GM12878 (cell line): Measurements from ENCODE around the gene HUNK. TPM values are rescaled to one million over a fixed set of nuclear protein-coding genes. Genes with fewer than 3 reads are reported as not detected.

ENCODE experiments used
- ATAC-seq: fragments of 200-7000 bp; cut with Tn5 transposase; 3 replicates; pipeline ENCODE4 v1.9.1; 2020; ENCODE audit warnings: mild to moderate bottlenecking, moderate library complexity
- BruUV-seq: library from RNA; stranded (reverse); fragments of 400-500 nt; replicated peaks from 2 replicates; lab custom pipeline; 2021; lab: Mats Ljungman, UMichigan
- CTCF ChIA-PET: fragments of 300-600 bp; sonication (Branson Sonifier 250); formaldehyde crosslinking; extraction: SDS; loops from one replicate; lab custom pipeline; 2021; ENCODE audit warnings: inconsistent platforms; lab: Yijun Ruan, JAX
- POLR2A ChIA-PET: fragments of 350-600 bp; formaldehyde crosslinking; extraction: SDS; loops from one replicate; lab custom pipeline; 2021; ENCODE audit warnings: inconsistent platforms; lab: Charles Lee
- RAD21 ChIA-PET: fragments of 300-600 bp; sonication (Branson Sonifier 250); formaldehyde crosslinking; loops from one replicate; lab custom pipeline; 2023; ENCODE audit warnings: antibody characterized with exemption; ENCODE audit not compliant: unreplicated experiment; lab: Charles Lee
- SMC1A ChIA-PET: fragments of 300-600 bp; sonication (Branson Sonifier 250); formaldehyde crosslinking; loops from one replicate; lab custom pipeline; 2023; ENCODE audit not compliant: unreplicated experiment, uncharacterized antibody; lab: Charles Lee
- DNase-seq: peaks from one replicate; pipeline ENCODE4 v3.0.0-alpha.2; 2011; ENCODE audit warnings: low read depth, low spot score
- FAIRE-seq: peaks from 3 replicates; lab custom pipeline; 2011; peaks lifted over from hg19 to GRCh38; lab: Jason Lieb, UNC
- H2AFZ ChIP-seq: 2 replicates; pipeline ENCODE4 v1.6.0; 2011; ENCODE audit warnings: low read depth, low read length, control low read depth; ENCODE audit not compliant: control insufficient read depth
- H3K27ac ChIP-seq: 2 replicates; pipeline ENCODE4 v1.5.1; 2011; ENCODE audit warnings: control low read depth; ENCODE audit not compliant: control insufficient read depth, insufficient read depth
- H3K27me3 ChIP-seq, 2 experiments: replicated peaks in 1 of 2; 2 replicates each; pipeline versions ENCODE4 v1.6.0 to v1.6.1; 2011; ENCODE audit warnings: low read length in 1 of 2; ENCODE audit not compliant: control insufficient read depth in 2 of 2, insufficient read depth in 2 of 2
- H3K36me3 ChIP-seq, 2 experiments: 2 replicates each; pipeline ENCODE4 v1.5.1; 2011; ENCODE audit warnings: low read length in 1 of 2; ENCODE audit not compliant: control insufficient read depth in 2 of 2, insufficient read depth in 2 of 2
- H3K4me1 ChIP-seq: 2 replicates; pipeline ENCODE4 v1.6.1; 2011; ENCODE audit warnings: mild to moderate bottlenecking, low read length, moderate library complexity, mixed read lengths; ENCODE audit not compliant: control insufficient read depth, insufficient read depth
- H3K4me2 ChIP-seq: 2 replicates; pipeline ENCODE4 v1.6.0; 2011; ENCODE audit warnings: control low read depth; ENCODE audit not compliant: control insufficient read depth, insufficient read depth
- H3K4me3 ChIP-seq: fragments of 200-600 bp; sonication (generic); 2 replicates; pipeline ENCODE4 v1.5.1; 2016
- H3K79me2 ChIP-seq: 2 replicates; pipeline ENCODE4 v1.6.0; 2011; ENCODE audit warnings: low read length; ENCODE audit not compliant: control insufficient read depth, insufficient read depth
- H3K9ac ChIP-seq: 2 replicates; pipeline ENCODE4 v1.8.0; 2011; ENCODE audit warnings: low read length, control low read depth, mixed read lengths; ENCODE audit not compliant: control insufficient read depth, insufficient read depth
- H3K9me3 ChIP-seq: replicated peaks from 3 replicates; pipeline ENCODE4 v1.5.1; 2011; ENCODE audit warnings: mild to moderate bottlenecking, low read length; ENCODE audit not compliant: control insufficient read depth, insufficient read depth
- H4K20me1 ChIP-seq: 2 replicates; pipeline ENCODE4 v1.6.0; 2011; ENCODE audit not compliant: control insufficient read depth, insufficient read depth
- ATF7 ChIP-seq: fragments of 450-650 bp; IDR thresholded peaks from 2 replicates; pipeline ENCODE4 v1.6.1; 2016; ENCODE audit warnings: low read depth, mild to moderate bottlenecking
- BRCA1 ChIP-seq: IDR thresholded peaks from 2 replicates; pipeline ENCODE4 v1.6.1; 2011; ENCODE audit warnings: low read depth, low read length, improper control_type of control experiment
- CHD4 ChIP-seq: fragments of 200-600 bp; sonication (generic); IDR thresholded peaks from 2 replicates; pipeline ENCODE4 v1.6.1; 2016; ENCODE audit warnings: mild to moderate bottlenecking
- EED ChIP-seq: sonication (generic); IDR thresholded peaks from 2 replicates; pipeline ENCODE4 v1.6.1; 2016; ENCODE audit warnings: antibody characterized with exemption, low read depth
- ESRRA ChIP-seq: IDR thresholded peaks from 2 replicates; pipeline ENCODE4 v1.6.1; 2012; ENCODE audit warnings: mild to moderate bottlenecking, low read length, improper control_type of control experiment
- EZH2 ChIP-seq: IDR thresholded peaks from 2 replicates; pipeline ENCODE4 v1.6.1; 2012; ENCODE audit warnings: low read depth, mild to moderate bottlenecking, control low read depth, inconsistent platforms, low read length, borderline replicate concordance; ENCODE audit not compliant: control insufficient read depth
- KAT2A ChIP-seq: conservative IDR thresholded peaks from 2 replicates; pipeline ENCODE4 v1.6.1; 2011; ENCODE audit warnings: low read depth, low read length; ENCODE audit not compliant: control insufficient read depth
- MYB ChIP-seq: fragments of 150-350 bp; IDR thresholded peaks from 2 replicates; pipeline ENCODE4 v1.6.1; 2014; ENCODE audit warnings: mild to moderate bottlenecking, low read depth, low read length, borderline replicate concordance
- NBN ChIP-seq: fragments of 450-650 bp; IDR thresholded peaks from 2 replicates; pipeline ENCODE4 v1.6.1; 2016
- POLR2AphosphoS5 ChIP-seq: IDR thresholded peaks from 2 replicates; pipeline ENCODE4 v1.6.1; 2011; ENCODE audit warnings: mild to moderate bottlenecking, low read length, inconsistent platforms
- RAD21 ChIP-seq: IDR thresholded peaks from 2 replicates; pipeline ENCODE4 v1.6.1; 2011; ENCODE audit warnings: mild to moderate bottlenecking, low read depth, low read length, moderate library complexity; ENCODE audit not compliant: insufficient read depth
- ZNF217 ChIP-seq: fragments of 450-650 bp; IDR thresholded peaks from 2 replicates; pipeline ENCODE4 v1.6.1; 2017; ENCODE audit warnings: antibody characterized with exemption, mild to moderate bottlenecking
- WGBS: methylation state at CpG from one replicate; pipeline ENCODE4 v1.1.6; 2016; ENCODE audit warnings: low lambda C conversion rate; ENCODE audit not compliant: insufficient replicate concordance, insufficient coverage; ENCODE audit errors: missing lambda C conversion rate; 5-methylcytosine and 5-hydroxymethylcytosine counted together
- in situ Hi-C: fragments of 300-500 bp; cut with MboI; formaldehyde crosslinking; loops from 9 replicates; pipeline ENCODE4 v1.14.3; 2018; ENCODE audit warnings: mixed read lengths
- intact Hi-C: fragments of 100-400 bp; cut with micrococcal nuclease; formaldehyde crosslinking; loops from one replicate; pipeline ENCODE4 v1.14.2; 2022; ENCODE audit not compliant: unreplicated experiment
- polyA plus RNA-seq, 11 experiments: library from polyadenylated mRNA; depleted of rRNA in 4 of 11; unstranded in 6 of 11; stranded (reverse) in 5 of 11; fragments of >200 nt; fragmentation: Nextera tagmentation in 4 of 11; fragmentation: Illumina TruSeq in 1 of 11; extraction: Ambion mirVana in 4 of 11; extraction: Trizol in 1 of 11; gene quantifications; 1 replicate in 1 of 11; 2 replicates in 10 of 11; pipeline versions ENCODE4 v1.2.1 to v1.2.3, GENCODE V29; 2011 to 2016; ENCODE audit warnings: inconsistent platforms in 2 of 11, missing spikeins in 2 of 11, low read depth in 1 of 11
- total RNA-seq, 4 experiments: library from RNA; depleted of rRNA in 3 of 4; stranded (reverse); fragments of >200 nt in 3 of 4; fragmentation: Illumina TruSeq in 1 of 4; extraction: Trizol in 1 of 4; gene quantifications; 2 replicates each; pipeline versions ENCODE4 v1.2.1 to v1.2.3, GENCODE V29; 2013 to 2021
- TF ChIP-seq, protein P1 (sequence below): IDR thresholded peaks from 2 replicates; pipeline ENCODE4 v1.6.1; 2012; ENCODE audit warnings: low read depth, low read length, improper control_type of control experiment
- TF ChIP-seq, protein P2 (sequence below): fragments of 450-650 bp; IDR thresholded peaks from 2 replicates; pipeline ENCODE4 v1.6.1; 2017; ENCODE audit warnings: mild to moderate bottlenecking
- TF ChIP-seq, protein P3 (sequence below): IDR thresholded peaks from 2 replicates; pipeline ENCODE4 v1.6.1; 2012; ENCODE audit warnings: low read length, inconsistent platforms

HUNK gene
- total and polyA plus RNA-seq, 10 of the 15 experiments (the other 5 are each of a cell fraction or from before 2014, with no cell fraction given), result under 0.01 to 0.14 (median 0.03) TPM; not detected in 7

DNA sequence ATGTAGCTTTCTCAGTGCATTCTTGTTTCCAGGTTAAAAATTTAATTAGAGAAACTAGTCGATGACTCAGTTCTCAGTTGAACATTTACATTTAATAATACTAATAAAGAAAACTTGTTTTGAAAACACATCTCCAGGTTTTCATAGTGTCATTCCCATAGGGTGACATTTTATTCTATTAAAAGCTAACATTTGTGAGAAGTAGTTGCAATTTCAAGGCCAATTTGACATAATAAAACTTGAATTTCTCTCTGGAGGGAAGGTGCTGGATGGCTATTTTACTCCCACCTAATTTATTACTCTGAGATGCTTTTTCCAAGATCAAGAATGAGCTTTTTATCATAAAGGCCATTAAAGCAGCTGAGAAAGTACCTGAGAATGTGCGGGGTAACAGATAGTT, 16.6 kb downstream of the HUNK start (continued):
- TF ChIP-seq KAT2A (no peak), POLR2AphosphoS5 (no peak)

DNA sequence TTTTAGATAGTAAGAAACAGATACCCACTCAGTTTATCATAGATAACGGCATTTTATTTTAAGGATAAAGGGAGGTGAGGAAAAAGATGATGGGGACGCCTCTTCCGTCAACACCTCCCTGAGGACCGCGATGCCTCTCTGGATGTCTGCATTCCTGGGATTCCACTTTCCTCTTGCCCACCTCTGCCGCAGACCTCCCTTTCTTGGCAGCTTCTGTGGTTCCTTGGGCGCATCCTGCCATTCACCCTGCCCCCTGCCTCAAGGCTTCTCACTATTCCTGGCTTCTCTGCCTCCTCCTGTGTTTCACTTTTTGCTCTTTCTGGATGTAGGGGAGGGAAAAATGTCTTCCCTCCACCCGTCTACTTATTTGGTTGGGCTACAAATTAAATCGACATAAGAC, 19.9 kb downstream of the HUNK start:
- no peak overlapping the region for H3K4me2 ChIP-seq
- H3K9ac ChIP-seq, result no peak overlapping the region
- CTCF ChIA-PET, result no interaction called here
- RAD21 ChIA-PET, result no interaction called here
- H3K27ac ChIP-seq, result no peak overlapping the region
- SMC1A ChIA-PET, result no interaction called here
- POLR2A ChIA-PET, result no interaction called here
- in situ Hi-C loops, result no loop called here
- no peak for TF ChIP-seq ESRRA
- no peak for TF ChIP-seq NBN
- TF ChIP-seq ATF7, result no peak
- TF ChIP-seq, protein P1, sequence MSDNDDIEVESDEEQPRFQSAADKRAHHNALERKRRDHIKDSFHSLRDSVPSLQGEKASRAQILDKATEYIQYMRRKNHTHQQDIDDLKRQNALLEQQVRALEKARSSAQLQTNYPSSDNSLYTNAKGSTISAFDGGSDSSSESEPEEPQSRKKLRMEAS, result no peak
- TF ChIP-seq EED, result no peak
- no peaks in the 10 kb centered on the region for H3K79me2 ChIP-seq
- no peaks in the 10 kb centered on the region for H3K27me3 ChIP-seq
- WGBS, result 72% methylated on average over 9 of the region's 9 CpGs
- FAIRE-seq (no peak), DNase-seq (no peak), ATAC-seq (no peak)
- H4K20me1 ChIP-seq, result no peaks in the 10 kb centered on the region
- intact Hi-C loops, result no loop called here
- no peak overlapping the region for H2AFZ ChIP-seq
- no TSS peak for BruUV-seq
- no peaks in the 10 kb centered on the region for H3K36me3 ChIP-seq
- no peaks in the 10 kb centered on the region for H3K4me1 ChIP-seq
- no peak overlapping the region for H3K4me3 ChIP-seq
- no peaks in the 10 kb centered on the region for H3K9me3 ChIP-seq

DNA sequence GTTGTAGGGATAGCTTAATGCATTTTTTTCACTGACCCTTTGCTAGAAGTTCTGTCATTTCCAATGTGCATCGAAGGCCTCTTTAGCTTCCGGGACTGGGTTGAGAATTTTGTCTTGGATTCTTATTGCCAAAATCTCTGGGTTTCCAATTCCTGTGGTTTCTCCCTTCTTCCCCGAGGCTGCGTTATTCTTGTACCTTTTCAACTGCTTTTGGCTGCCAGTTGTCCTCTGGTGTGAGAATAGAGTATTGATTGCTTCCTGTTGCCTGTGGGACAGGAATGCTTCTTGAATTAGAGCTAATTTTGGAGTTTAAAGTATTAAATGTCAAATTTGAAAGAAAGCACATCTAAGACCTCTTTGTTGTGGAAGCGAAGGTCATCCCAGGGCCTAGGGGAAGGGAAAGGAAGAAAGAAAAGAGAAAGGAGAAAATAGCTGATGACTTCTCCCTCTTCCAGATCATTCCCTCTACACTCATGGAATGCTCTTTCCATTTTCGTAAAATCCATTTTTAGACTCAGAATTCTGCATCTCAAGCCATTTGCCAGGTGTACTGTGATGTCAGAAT, 21.1 kb downstream of the HUNK start:
- CTCF ChIA-PET, result no interaction called here
- no peak for FAIRE-seq
- no peaks in the 10 kb centered on the region for H3K27me3 ChIP-seq
- TF ChIP-seq CHD4, result no peak
- TF ChIP-seq, protein P2, sequence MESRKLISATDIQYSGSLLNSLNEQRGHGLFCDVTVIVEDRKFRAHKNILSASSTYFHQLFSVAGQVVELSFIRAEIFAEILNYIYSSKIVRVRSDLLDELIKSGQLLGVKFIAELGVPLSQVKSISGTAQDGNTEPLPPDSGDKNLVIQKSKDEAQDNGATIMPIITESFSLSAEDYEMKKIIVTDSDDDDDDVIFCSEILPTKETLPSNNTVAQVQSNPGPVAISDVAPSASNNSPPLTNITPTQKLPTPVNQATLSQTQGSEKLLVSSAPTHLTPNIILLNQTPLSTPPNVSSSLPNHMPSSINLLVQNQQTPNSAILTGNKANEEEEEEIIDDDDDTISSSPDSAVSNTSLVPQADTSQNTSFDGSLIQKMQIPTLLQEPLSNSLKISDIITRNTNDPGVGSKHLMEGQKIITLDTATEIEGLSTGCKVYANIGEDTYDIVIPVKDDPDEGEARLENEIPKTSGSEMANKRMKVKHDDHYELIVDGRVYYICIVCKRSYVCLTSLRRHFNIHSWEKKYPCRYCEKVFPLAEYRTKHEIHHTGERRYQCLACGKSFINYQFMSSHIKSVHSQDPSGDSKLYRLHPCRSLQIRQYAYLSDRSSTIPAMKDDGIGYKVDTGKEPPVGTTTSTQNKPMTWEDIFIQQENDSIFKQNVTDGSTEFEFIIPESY, result no peak
- no peak for TF ChIP-seq MYB
- TF ChIP-seq EZH2, result no peak
- TF ChIP-seq, protein P3, sequence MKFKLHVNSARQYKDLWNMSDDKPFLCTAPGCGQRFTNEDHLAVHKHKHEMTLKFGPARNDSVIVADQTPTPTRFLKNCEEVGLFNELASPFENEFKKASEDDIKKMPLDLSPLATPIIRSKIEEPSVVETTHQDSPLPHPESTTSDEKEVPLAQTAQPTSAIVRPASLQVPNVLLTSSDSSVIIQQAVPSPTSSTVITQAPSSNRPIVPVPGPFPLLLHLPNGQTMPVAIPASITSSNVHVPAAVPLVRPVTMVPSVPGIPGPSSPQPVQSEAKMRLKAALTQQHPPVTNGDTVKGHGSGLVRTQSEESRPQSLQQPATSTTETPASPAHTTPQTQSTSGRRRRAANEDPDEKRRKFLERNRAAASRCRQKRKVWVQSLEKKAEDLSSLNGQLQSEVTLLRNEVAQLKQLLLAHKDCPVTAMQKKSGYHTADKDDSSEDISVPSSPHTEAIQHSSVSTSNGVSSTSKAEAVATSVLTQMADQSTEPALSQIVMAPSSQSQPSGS, result no peak
- no peak for TF ChIP-seq ZNF217
- TF ChIP-seq RAD21, result no peak
- TF ChIP-seq BRCA1, result no peak
- no peak for TF ChIP-seq POLR2AphosphoS5
- RAD21 ChIA-PET, result no interaction called here
- no peak overlapping the region for H2AFZ ChIP-seq
- 28% methylated on average over 6 of the region's 6 CpGs for WGBS
- BruUV-seq, result no TSS peak
- H3K9me3 ChIP-seq, result no peaks in the 10 kb centered on the region
- no peak overlapping the region for H3K4me2 ChIP-seq
- SMC1A ChIA-PET, result no interaction called here
- H3K9ac ChIP-seq, result no peak overlapping the region
- H3K79me2 ChIP-seq, result no peaks in the 10 kb centered on the region
- in situ Hi-C loops, result no loop called here
- H4K20me1 ChIP-seq, result no peaks in the 10 kb centered on the region
- no peak overlapping the region for H3K4me3 ChIP-seq
- no peaks in the 10 kb centered on the region for H3K4me1 ChIP-seq
- H3K27ac ChIP-seq, result no peak overlapping the region
- no peaks in the 10 kb centered on the region for H3K36me3 ChIP-seq
- no peak for ATAC-seq
- intact Hi-C loops, result no loop called here
- POLR2A ChIA-PET, result no interaction called here
- no peak for DNase-seq
